Measurements from ENCODE around the gene ANKRD53. TPM values are rescaled to one million over a fixed set of nuclear protein-coding genes. Genes with fewer than 3 reads are reported as not detected.

ANKRD53 gene
- total and polyA plus RNA-seq, 4 donors = 0.63 to 2.5 (median 0.76) TPM

GRCh38 chr2:70959271-70959761 is 19.1 kb upstream of the ANKRD53 start:
- Histone ChIP-seq H3K4me1 (ENCODE audit: control insufficient read depth in 5 of 5, insufficient read depth in 5 of 5, low read length in 5 of 5) (peaks cover 0 to 3% (median 0%) of the 10 kb centered on the region in 5 donors), H3K36me3 (ENCODE audit: control insufficient read depth in 4 of 4, insufficient read depth in 4 of 4, low read length in 4 of 4) (no peaks in the 10 kb centered on the region), H3K4me3 (no peak overlapping the region), H3K9me3 (ENCODE audit: control insufficient read depth in 4 of 4, insufficient read depth in 3 of 4, low read length in 3 of 4) (no peaks in the 10 kb centered on the region), H3K27me3 (ENCODE audit: control insufficient read depth in 3 of 3, insufficient read depth in 3 of 3, low read length in 2 of 3) (peaks cover 0 to 24% (median 10%) of the 10 kb centered on the region in 3 donors), H3K9ac (ENCODE audit: insufficient read depth in 1 of 2, low read length in 2 of 2) (no peak overlapping the region), H3K27ac (ENCODE audit: low read depth in 1 of 2, low read length in 1 of 2) (no peak overlapping the region)
- 94% methylated on average over 9 of the region's 9 CpGs for WGBS, 2 donors
- no peak for TF ChIP-seq CTCF (IDR thresholded peaks at IDR 0.05; ENCODE audit: control extremely low read depth, extremely low read depth)
- DNase-seq (no peak), ATAC-seq (ENCODE audit: insufficient read depth, low FRiP score) (no peak)

GRCh38 chr2:70959851-70960832 is 18.3 kb upstream of the ANKRD53 start:
- Histone ChIP-seq H3K27ac (ENCODE audit: low read depth in 1 of 2, low read length in 1 of 2) (no peak overlapping the region), H3K4me3 (no peak overlapping the region), H3K27me3 (ENCODE audit: control insufficient read depth in 3 of 3, insufficient read depth in 3 of 3, low read length in 2 of 3) (peaks cover 0 to 22% (median 7%) of the 10 kb centered on the region in 3 donors), H3K9ac (ENCODE audit: insufficient read depth in 1 of 2, low read length in 2 of 2) (no peak overlapping the region), H3K9me3 (ENCODE audit: control insufficient read depth in 4 of 4, insufficient read depth in 3 of 4, low read length in 3 of 4) (no peaks in the 10 kb centered on the region), H3K4me1 (ENCODE audit: control insufficient read depth in 5 of 5, insufficient read depth in 5 of 5, low read length in 5 of 5) (peaks cover 0 to 6% (median 0%) of the 10 kb centered on the region in 5 donors), H3K36me3 (ENCODE audit: control insufficient read depth in 4 of 4, insufficient read depth in 4 of 4, low read length in 4 of 4) (no peaks in the 10 kb centered on the region)
- no peak for ATAC-seq (ENCODE audit: insufficient read depth, low FRiP score)
- no peak for TF ChIP-seq CTCF (IDR thresholded peaks at IDR 0.05; ENCODE audit: control extremely low read depth, extremely low read depth)
- 88 to 91% methylated on average over 17 of the region's 17 CpGs for WGBS, 2 donors
- no peak for DNase-seq

- Histone ChIP-seq H3K27ac (ENCODE audit: low read depth in 1 of 2, low read length in 1 of 2) (no peak overlapping the region), H3K4me1 (ENCODE audit: control insufficient read depth in 5 of 5, insufficient read depth in 5 of 5, low read length in 5 of 5) (peaks cover 0 to 8% (median 0%) of the 10 kb centered on the region in 5 donors), H3K9me3 (ENCODE audit: control insufficient read depth in 4 of 4, insufficient read depth in 3 of 4, low read length in 3 of 4) (no peaks in the 10 kb centered on the region), H3K36me3 (ENCODE audit: control insufficient read depth in 4 of 4, insufficient read depth in 4 of 4, low read length in 4 of 4) (no peaks in the 10 kb centered on the region), H3K9ac (ENCODE audit: insufficient read depth in 1 of 2, low read length in 2 of 2) (no peak overlapping the region), H3K4me3 (no peak overlapping the region), H3K27me3 (ENCODE audit: control insufficient read depth in 3 of 3, insufficient read depth in 3 of 3, low read length in 2 of 3) (peaks cover 0 to 18% (median 12%) of the 10 kb centered on the region in 3 donors)
- TF ChIP-seq CTCF (IDR thresholded peaks at IDR 0.05; ENCODE audit: control extremely low read depth, extremely low read depth) = no peak
- ATAC-seq (ENCODE audit: insufficient read depth, low FRiP score) (no peak), DNase-seq (peak in 1 of 3 donors; percentile 16)
- 79 to 84% methylated on average over 14 of the region's 14 CpGs for WGBS, 2 donors
Measured at GRCh38 chr2:70960833-70961647, 17.4 kb upstream of the ANKRD53 start.

Measured in lung (tissue), 12 donors.